IMR-90 (cell line): Measurements from ENCODE around the gene BRD3. TPM values are rescaled to one million over a fixed set of nuclear protein-coding genes. Genes with fewer than 3 reads are reported as not detected.

ENCODE experiments used
- ATAC-seq: fragments of 200-7000 bp; cut with Tn5 transposase; 2 replicates; pipeline ENCODE4 v1.9.1; 2020; ENCODE audit warnings: low read depth, mild to moderate bottlenecking, moderate library complexity
- BruUV-seq: library from RNA; stranded (reverse); fragments of 400-500 nt; replicated peaks from 2 replicates; lab custom pipeline; 2021; lab: Mats Ljungman, UMichigan
- CTCF ChIA-PET: fragments of 300-600 bp; formaldehyde crosslinking; extraction: SDS; loops from one replicate; lab custom pipeline; 2021; ENCODE audit warnings: antibody characterized with exemption; lab: Yijun Ruan, JAX
- POLR2A ChIA-PET: fragments of 300-600 bp; sonication (Branson Sonifier 250); formaldehyde crosslinking; loops from one replicate; lab custom pipeline; 2022; ENCODE audit warnings: antibody characterized with exemption; ENCODE audit not compliant: unreplicated experiment; lab: Charles Lee
- DNase-seq: peaks from one replicate; pipeline ENCODE4 v3.0.0; 2013
- H2AFZ ChIP-seq: replicated peaks from 2 replicates; pipeline ENCODE3; 2013; ENCODE audit warnings: low read length, mild to moderate bottlenecking; ENCODE audit not compliant: poor library complexity
- H2AK5ac ChIP-seq: 2 replicates; pipeline ENCODE4 v1.6.1; 2013; ENCODE audit warnings: low read depth, low read length, inconsistent platforms
- H2AK9ac ChIP-seq: replicated peaks from 2 replicates; pipeline ENCODE3; 2013; ENCODE audit warnings: mild to moderate bottlenecking, low read depth, low read length, moderate library complexity; ENCODE audit not compliant: poor library complexity
- H2BK120ac ChIP-seq: 2 replicates; pipeline ENCODE4 v1.6.1; 2013; ENCODE audit warnings: low read depth, low read length, inconsistent platforms
- H2BK15ac ChIP-seq: 3 replicates; pipeline ENCODE4 v1.6.1; 2013; ENCODE audit warnings: low read depth, low read length, inconsistent platforms
- H2BK20ac ChIP-seq: 2 replicates; pipeline ENCODE4 v1.6.1; 2013; ENCODE audit warnings: low read depth, mild to moderate bottlenecking, inconsistent platforms, low read length, moderate library complexity
- H2BK5ac ChIP-seq: 2 replicates; pipeline ENCODE4 v1.6.1; 2013; ENCODE audit warnings: mild to moderate bottlenecking, low read depth, low read length, inconsistent platforms; ENCODE audit not compliant: poor library complexity, severe bottlenecking
- H3K14ac ChIP-seq: replicated peaks from 2 replicates; pipeline ENCODE4 v1.6.1; 2013; ENCODE audit warnings: low read depth, low read length, inconsistent platforms
- H3K18ac ChIP-seq: 2 replicates; pipeline ENCODE4 v1.6.1; 2013; ENCODE audit warnings: low read depth, low read length, control low read depth
- H3K23ac ChIP-seq: 2 replicates; pipeline ENCODE4 v1.6.1; 2013; ENCODE audit warnings: low read depth, low read length, inconsistent platforms
- H3K27ac ChIP-seq: 2 replicates; pipeline ENCODE4 v1.5.1; 2013; ENCODE audit warnings: mild to moderate bottlenecking, control low read depth, low read length; ENCODE audit not compliant: insufficient read depth
- H3K27me3 ChIP-seq: 2 replicates; pipeline ENCODE4 v1.6.1; 2013; ENCODE audit warnings: low read length; ENCODE audit not compliant: control insufficient read depth, insufficient read depth
- H3K36me3 ChIP-seq: 2 replicates; pipeline ENCODE4 v1.6.1; 2013; ENCODE audit warnings: low read length, mixed read lengths; ENCODE audit not compliant: control insufficient read depth, insufficient read depth
- H3K4ac ChIP-seq: 2 replicates; pipeline ENCODE4 v1.6.1; 2013; ENCODE audit warnings: low read depth, low read length, inconsistent platforms
- H3K4me1 ChIP-seq: 2 replicates; pipeline ENCODE4 v1.6.1; 2013; ENCODE audit warnings: low read length, mixed read lengths; ENCODE audit not compliant: control insufficient read depth, insufficient read depth
- H3K4me2 ChIP-seq: 2 replicates; pipeline ENCODE4 v1.6.1; 2013; ENCODE audit warnings: low read depth, mild to moderate bottlenecking, control low read depth, low read length, moderate library complexity
- H3K4me3 ChIP-seq: 2 replicates; pipeline ENCODE4 v1.5.1; 2013; ENCODE audit warnings: low read depth, mild to moderate bottlenecking, control low read depth, low read length, moderate library complexity; ENCODE audit not compliant: insufficient read depth
- H3K56ac ChIP-seq: 2 replicates; pipeline ENCODE4 v1.6.1; 2013; ENCODE audit warnings: low read length, inconsistent platforms; ENCODE audit not compliant: insufficient read depth; ENCODE audit errors: extremely low read depth
- H3K79me1 ChIP-seq, 2 experiments: 2 replicates each; pipeline ENCODE4 v1.6.1; 2013; ENCODE audit warnings: low read length in 2 of 2, inconsistent platforms in 1 of 2, low read depth in 1 of 2
- H3K9ac ChIP-seq: 2 replicates; pipeline ENCODE4 v1.6.1; 2013; ENCODE audit warnings: low read depth, low read length, control low read depth
- H3K9me1 ChIP-seq: 2 replicates; pipeline ENCODE4 v1.6.1; 2013; ENCODE audit warnings: low read length, inconsistent platforms; ENCODE audit not compliant: insufficient read depth
- H3K9me3 ChIP-seq: 2 replicates; pipeline ENCODE4 v1.6.1; 2013; ENCODE audit warnings: low read length; ENCODE audit not compliant: control insufficient read depth, insufficient read depth
- H4K20me1 ChIP-seq: 2 replicates; pipeline ENCODE4 v1.6.1; 2013; ENCODE audit warnings: low read length, inconsistent platforms; ENCODE audit not compliant: insufficient read depth
- H4K5ac ChIP-seq: 2 replicates; pipeline ENCODE4 v1.6.1; 2013; ENCODE audit warnings: mild to moderate bottlenecking, low read depth, low read length, control low read depth
- H4K8ac ChIP-seq, 2 experiments: 2 replicates each; pipeline ENCODE4 v1.6.1; 2013; ENCODE audit warnings: low read depth in 2 of 2, low read length in 2 of 2, control low read depth in 1 of 2, inconsistent platforms in 1 of 2
- H4K91ac ChIP-seq: 2 replicates; pipeline ENCODE4 v1.6.1; 2013; ENCODE audit warnings: low read depth, low read length, inconsistent platforms; ENCODE audit not compliant: insufficient read depth
- CEBPB ChIP-seq: IDR thresholded peaks from 2 replicates; pipeline ENCODE4 v1.6.1; 2012; ENCODE audit warnings: low read depth, low read length, improper control_type of control experiment
- CTCF ChIP-seq: conservative IDR thresholded peaks from 2 replicates; pipeline ENCODE4 v1.5.1; 2012; ENCODE audit warnings: mild to moderate bottlenecking, low read depth, low read length, improper control_type of control experiment
- ELK1 ChIP-seq: fragments of 150-350 bp; IDR thresholded peaks from 2 replicates; pipeline ENCODE4 v1.6.1; 2016; ENCODE audit warnings: low read depth, mild to moderate bottlenecking, low read length, moderate library complexity, borderline replicate concordance
- FOS ChIP-seq: fragments of 150-350 bp; IDR thresholded peaks from 2 replicates; pipeline ENCODE4 v1.6.1; 2016; ENCODE audit warnings: low read depth, low read length
- MAFK ChIP-seq: IDR thresholded peaks from 2 replicates; pipeline ENCODE4 v1.6.1; 2012; ENCODE audit warnings: low read depth, low read length, improper control_type of control experiment
- MAZ ChIP-seq: IDR thresholded peaks from 2 replicates; pipeline ENCODE4 v1.6.1; 2012; ENCODE audit warnings: low read depth, mild to moderate bottlenecking, low read length, improper control_type of control experiment, moderate library complexity, borderline replicate concordance
- MXI1 ChIP-seq: IDR thresholded peaks from 2 replicates; pipeline ENCODE4 v1.6.1; 2012; ENCODE audit warnings: low read depth, mild to moderate bottlenecking, low read length, moderate library complexity, borderline replicate concordance
- NFE2L2 ChIP-seq: fragments of 150-350 bp; IDR thresholded peaks from 2 replicates; pipeline ENCODE4 v1.6.1; 2016; ENCODE audit warnings: low read depth, mild to moderate bottlenecking, low read length
- RAD21 ChIP-seq: IDR thresholded peaks from 2 replicates; pipeline ENCODE4 v1.6.1; 2012; ENCODE audit warnings: low read length, improper control_type of control experiment
- RFX5 ChIP-seq: IDR thresholded peaks from 2 replicates; pipeline ENCODE4 v1.8.0; 2012; ENCODE audit warnings: low read depth, mild to moderate bottlenecking, low read length, moderate library complexity
- SMC3 ChIP-seq: fragments of 150-350 bp; IDR thresholded peaks from 2 replicates; pipeline ENCODE4 v1.6.1; 2016; ENCODE audit warnings: low read depth, mild to moderate bottlenecking, antibody characterized with exemption, low read length, moderate library complexity
- USF2 ChIP-seq: fragments of 150-350 bp; IDR thresholded peaks from 2 replicates; pipeline ENCODE4 v1.6.1; 2017; ENCODE audit warnings: mild to moderate bottlenecking, antibody characterized with exemption, low read length, low read depth
- WGBS, 2 experiments: methylation state at CpG; one replicate each; pipeline versions ENCODE4 v1.1.5 to v1.1.7; 2013; ENCODE audit warnings: missing lambda C conversion rate in 2 of 2; ENCODE audit not compliant: insufficient read length in 1 of 2; ENCODE audit errors: extremely low coverage in 2 of 2; 5-methylcytosine and 5-hydroxymethylcytosine counted together
- dilution Hi-C: fragments of 300-500 bp; cut with HindIII; formaldehyde crosslinking; loops from one replicate; pipeline ENCODE4 v1.14.3; 2018; ENCODE audit warnings: low sequenced_read_pairs; ENCODE audit not compliant: unreplicated experiment
- in situ Hi-C: fragments of 300-500 bp; cut with MboI; formaldehyde crosslinking; loops from 3 replicates; pipeline ENCODE4 v1.14.3; 2019; ENCODE audit warnings: low sequenced_read_pairs, inconsistent platforms, mixed read lengths
- intact Hi-C: fragments of 100-400 bp; cut with micrococcal nuclease; formaldehyde crosslinking; loops from 2 replicates; pipeline ENCODE4 v1.10.0; 2022
- polyA plus RNA-seq, 3 experiments: library from polyadenylated mRNA; depleted of rRNA; stranded (reverse); fragments of >200 nt; gene quantifications; 2 replicates each; pipeline ENCODE4 v1.2.3, GENCODE V29; 2012; ENCODE audit warnings: low replicate concordance in 1 of 3
- total RNA-seq: library from RNA; depleted of rRNA; stranded (reverse); fragments of >200 nt; gene quantifications from 2 replicates; pipeline ENCODE4 v1.2.3, GENCODE V29; 2012

BRD3 gene
- total and polyA plus RNA-seq, 2 of the 4 experiments (the other 2 are of a cell fraction) = 2.2 to 7.1 TPM

- no peak for TF ChIP-seq SMC3
- TF ChIP-seq MXI1 = no peak
- TF ChIP-seq RFX5 = no peak
- TF ChIP-seq NFE2L2 = no peak
- no peak for TF ChIP-seq RAD21
- TF ChIP-seq MAZ = no peak
- TF ChIP-seq ELK1 = no peak
- TF ChIP-seq CTCF = no peak
- TF ChIP-seq FOS = no peak
- no peak for TF ChIP-seq USF2
- no peak for TF ChIP-seq MAFK
- TF ChIP-seq CEBPB = no peak
- Histone ChIP-seq H3K56ac (no peak overlapping the region), H3K27me3 (no peaks in the 10 kb centered on the region), H3K27ac (no peak overlapping the region), H2AFZ (no peak overlapping the region), H3K9me3 (no peaks in the 10 kb centered on the region), H2BK120ac (no peak overlapping the region), H4K8ac (no peak overlapping the region), H3K36me3 (peaks cover 3% of the 10 kb centered on the region; the same call in 1 of the 2 replicates), H3K14ac (no peak overlapping the region), H4K20me1 (peaks cover 99% of the 10 kb centered on the region), H3K9me1 (peaks cover 19% of the 10 kb centered on the region; the same call in 1 of the 2 replicates), H4K5ac (no peak overlapping the region), H2BK20ac (no peak overlapping the region), H3K4me3 (no peak overlapping the region), H3K18ac (no peak overlapping the region), H3K9ac (no peak overlapping the region), H2AK5ac (no peak overlapping the region), H3K79me1 (peaks cover 34 to 98% of the 10 kb centered on the region in 2 experiments), H2BK15ac (no peak overlapping the region), H2BK5ac (no peak overlapping the region), H4K91ac (no peak overlapping the region), H3K4ac (no peak overlapping the region), H3K4me2 (no peak overlapping the region), H3K23ac (no peak overlapping the region), H3K4me1 (peaks cover 12% of the 10 kb centered on the region), H2AK9ac (no peak overlapping the region)
- ChIA-PET POLR2A (no interaction called here), CTCF (no interaction called here)
- DNase-seq (no peak), ATAC-seq (no peak)
- 81% methylated on average over 5 of the region's 22 CpGs; no CpG with 5 or more reads in 1 of the 2 experiments for WGBS, 2 experiments
- dilution Hi-C loops = no loop called here
- no TSS peak for BruUV-seq
- in situ Hi-C loops = no loop called here
- intact Hi-C loops = loop anchor here (10.0 kb wide), 2 partner anchors 263 to 383 kb away; partner anchors contain the start of gene RXRA
Measured at GRCh38 chr9:134061688-134062371, 6.0 kb downstream of the BRD3 start.
